Esophagus squamous epithelium (tissue), 4 donors: ENCODE data around the gene ZCWPW2.

Source experiments
- POLR2A ChIP-seq, 4 donors: fragments of 450-650 bp; IDR thresholded peaks; one replicate each; pipeline ENCODE4 v1.6.1; 2017; ENCODE audit warnings: antibody characterized with exemption in 4 of 4, mild to moderate bottlenecking in 4 of 4, moderate library complexity in 3 of 4
- TF ChIP-seq, protein P1 (sequence below), 6 experiments: fragments of 450-650 bp in 4 of 6; fragments of 200-600 bp in 2 of 6; sonication (generic) in 2 of 6; IDR thresholded peaks; one replicate each; pipeline ENCODE4 v1.5.1; 2016 to 2019; ENCODE audit warnings: antibody characterized with exemption in 6 of 6, mild to moderate bottlenecking in 4 of 6, moderate library complexity in 4 of 6

DNA sequence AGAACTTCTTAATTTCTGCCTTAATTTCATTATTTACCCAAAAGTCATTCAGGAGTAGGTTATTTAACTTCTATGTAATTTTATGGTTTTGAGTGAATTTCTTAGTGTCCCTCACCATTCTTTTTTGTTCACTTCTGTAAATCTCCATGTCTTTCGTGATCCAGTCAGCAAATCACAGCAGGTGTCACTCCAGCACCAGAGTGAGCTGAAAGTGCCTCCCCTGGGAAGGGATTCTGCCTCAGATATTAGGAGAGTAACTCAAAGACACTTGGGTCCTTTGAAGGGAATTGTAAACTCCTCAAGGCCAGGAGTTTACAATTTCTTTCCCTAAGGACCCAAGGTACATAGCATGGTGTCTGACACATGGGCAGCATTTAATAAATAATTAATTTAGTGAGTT lies 207.7 kb downstream of the ZCWPW2 start:
- TF ChIP-seq, protein P1, sequence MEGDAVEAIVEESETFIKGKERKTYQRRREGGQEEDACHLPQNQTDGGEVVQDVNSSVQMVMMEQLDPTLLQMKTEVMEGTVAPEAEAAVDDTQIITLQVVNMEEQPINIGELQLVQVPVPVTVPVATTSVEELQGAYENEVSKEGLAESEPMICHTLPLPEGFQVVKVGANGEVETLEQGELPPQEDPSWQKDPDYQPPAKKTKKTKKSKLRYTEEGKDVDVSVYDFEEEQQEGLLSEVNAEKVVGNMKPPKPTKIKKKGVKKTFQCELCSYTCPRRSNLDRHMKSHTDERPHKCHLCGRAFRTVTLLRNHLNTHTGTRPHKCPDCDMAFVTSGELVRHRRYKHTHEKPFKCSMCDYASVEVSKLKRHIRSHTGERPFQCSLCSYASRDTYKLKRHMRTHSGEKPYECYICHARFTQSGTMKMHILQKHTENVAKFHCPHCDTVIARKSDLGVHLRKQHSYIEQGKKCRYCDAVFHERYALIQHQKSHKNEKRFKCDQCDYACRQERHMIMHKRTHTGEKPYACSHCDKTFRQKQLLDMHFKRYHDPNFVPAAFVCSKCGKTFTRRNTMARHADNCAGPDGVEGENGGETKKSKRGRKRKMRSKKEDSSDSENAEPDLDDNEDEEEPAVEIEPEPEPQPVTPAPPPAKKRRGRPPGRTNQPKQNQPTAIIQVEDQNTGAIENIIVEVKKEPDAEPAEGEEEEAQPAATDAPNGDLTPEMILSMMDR (IDR thresholded peaks at IDR 0.05): no peak
- no peak for TF ChIP-seq POLR2A (IDR thresholded peaks at IDR 0.05)
